HG02571 (cell line): Measurements from ENCODE around the gene NAT14.
"Not testable (repeated sequence)": the region's sequence is repeated elsewhere in the genome, so short reads cannot be mapped to it uniquely, and the experiment has no call there.

Experiments
- ATAC-seq: cut with Tn5 transposase; IDR thresholded peaks from one replicate; pipeline ENCODE4 v1.9.1; 2021; ENCODE audit warnings: mild to moderate bottlenecking, moderate library complexity; ENCODE audit not compliant: unreplicated experiment

NAT14 gene

GRCh38 chr19:55484593-55485438, at the start of gene NAT14:
Gene NAT14, plus strand, starts transcription at chr19:55485188. Its CDS starts 521 bp downstream, at chr19:55485709.
- ATAC-seq = peak; percentile 49

- no peak for ATAC-seq
Measured at GRCh38 chr19:55436847-55437246, 48.1 kb upstream of the NAT14 start.

- no peak for ATAC-seq
Measured at GRCh38 chr19:55437410-55437809, 47.6 kb upstream of the NAT14 start.

GRCh38 chr19:55439052-55439451, 45.9 kb upstream of the NAT14 start:
- ATAC-seq = no peak

GRCh38 chr19:55440411-55441105, 44.4 kb upstream of the NAT14 start:
- no peak for ATAC-seq

- ATAC-seq = no peak
Measured at GRCh38 chr19:55441319-55441691, 43.7 kb upstream of the NAT14 start.

- ATAC-seq = no peak
Measured at GRCh38 chr19:55441692-55442321, 43.2 kb upstream of the NAT14 start.

- ATAC-seq = no peak
Measured at GRCh38 chr19:55442372-55442961, 42.5 kb upstream of the NAT14 start.

- no peak for ATAC-seq
Measured at GRCh38 chr19:55443045-55443823, 41.8 kb upstream of the NAT14 start, which contains the start of gene SHISA7. Gene SHISA7, minus strand, starts transcription at chr19:55443300. Its CDS starts 437 bp downstream, at chr19:55442863.

GRCh38 chr19:55443824-55444480, 41.0 kb upstream of the NAT14 start:
- no peak for ATAC-seq

GRCh38 chr19:55444646-55445045, 40.3 kb upstream of the NAT14 start:
- no peak for ATAC-seq

GRCh38 chr19:55446060-55446459, 38.9 kb upstream of the NAT14 start:
- no peak for ATAC-seq

GRCh38 chr19:55447421-55448174, 37.4 kb upstream of the NAT14 start:
- ATAC-seq = no peak

- not testable (repeated sequence) for ATAC-seq
Measured at GRCh38 chr19:55448175-55448490, 36.9 kb upstream of the NAT14 start.

GRCh38 chr19:55449469-55449868, 35.5 kb upstream of the NAT14 start:
- ATAC-seq = no peak

GRCh38 chr19:55451163-55451964, 33.6 kb upstream of the NAT14 start:
- no peak for ATAC-seq

- ATAC-seq = no peak
Measured at GRCh38 chr19:55451965-55452748, 32.8 kb upstream of the NAT14 start.
